OCI-LY1 (cell line): Measurements from ENCODE around the gene ENDOD1.

Experiments
- H2AFZ ChIP-seq: fragments of 200-600 bp; sonication (generic), shearing (Covaris generic); 2 replicates; pipeline ENCODE4 v1.6.0; 2014; ENCODE audit warnings: antibody characterized with exemption, mild to moderate bottlenecking, low read length
- H3F3A ChIP-seq: fragments of 200-600 bp; sonication (generic), shearing (Covaris generic); 2 replicates; pipeline ENCODE4 v1.6.0; 2014; ENCODE audit warnings: mild to moderate bottlenecking, antibody characterized with exemption, low read length, moderate library complexity; ENCODE audit not compliant: insufficient read depth
- H3K27ac ChIP-seq: fragments of 200-600 bp; sonication (generic); 2 replicates; pipeline ENCODE4 v1.5.1; 2014; ENCODE audit warnings: low read length, mixed run types, mild to moderate bottlenecking, low read depth; ENCODE audit not compliant: poor library complexity, severe bottlenecking
- H3K27me3 ChIP-seq: fragments of 200-600 bp; sonication (generic); 2 replicates; pipeline ENCODE4 v1.6.0; 2014; ENCODE audit warnings: antibody characterized with exemption, mild to moderate bottlenecking, low read length, moderate library complexity; ENCODE audit not compliant: insufficient read depth
- H3K36me3 ChIP-seq: fragments of 200-600 bp; sonication (generic); 2 replicates; pipeline ENCODE4 v1.6.1; 2014; ENCODE audit warnings: mild to moderate bottlenecking, antibody characterized with exemption, low read length, moderate library complexity, mixed read lengths; ENCODE audit not compliant: insufficient read depth
- H3K4me1 ChIP-seq: fragments of 200-600 bp; sonication (generic); 2 replicates; pipeline ENCODE4 v1.5.1; 2014; ENCODE audit warnings: mild to moderate bottlenecking, low read length, moderate library complexity; ENCODE audit not compliant: insufficient read depth, severe bottlenecking
- H3K4me2 ChIP-seq: fragments of 200-600 bp; sonication (generic), shearing (Covaris generic); 2 replicates; pipeline ENCODE4 v1.6.1; 2014; ENCODE audit warnings: low read length
- H3K4me3 ChIP-seq: fragments of 200-600 bp; sonication (generic); 2 replicates; pipeline ENCODE4 v1.5.1; 2014; ENCODE audit warnings: low read length, low read depth, mild to moderate bottlenecking, mixed read lengths; ENCODE audit not compliant: poor library complexity, severe bottlenecking
- H3K79me2 ChIP-seq: fragments of 200-600 bp; shearing (Covaris generic); 2 replicates; pipeline ENCODE4 v1.6.1; 2016; ENCODE audit warnings: mixed run types, low read length, mixed read lengths; ENCODE audit not compliant: insufficient read depth
- H3K9ac ChIP-seq: fragments of 200-600 bp; sonication (generic), shearing (Covaris generic); 2 replicates; pipeline ENCODE4 v1.6.1; 2014; ENCODE audit warnings: mild to moderate bottlenecking, low read length, mixed read lengths
- H3K9me2 ChIP-seq: fragments of 200-600 bp; sonication (generic), shearing (Covaris generic); 2 replicates; pipeline ENCODE4 v1.6.1; 2014; ENCODE audit warnings: low read depth, mild to moderate bottlenecking, low read length, mixed read lengths
- H3K9me3 ChIP-seq: fragments of 200-600 bp; shearing (Covaris generic); 2 replicates; pipeline ENCODE4 v1.6.1; 2014; ENCODE audit warnings: low read length, mixed read lengths
- H4K20me1 ChIP-seq: fragments of 200-600 bp; sonication (generic), shearing (Covaris generic); 2 replicates; pipeline ENCODE4 v1.6.0; 2016; ENCODE audit warnings: mild to moderate bottlenecking, low read length; ENCODE audit not compliant: insufficient read depth
- CTCF ChIP-seq: fragments of 200-600 bp; sonication (generic), shearing (Covaris generic); IDR thresholded peaks from 2 replicates; pipeline ENCODE4 v1.5.1; 2017; ENCODE audit warnings: mild to moderate bottlenecking, antibody characterized with exemption, low read length, moderate library complexity, mixed read lengths
- EZH2 ChIP-seq: fragments of 200-600 bp; sonication (generic), shearing (Covaris generic); IDR thresholded peaks from 2 replicates; pipeline ENCODE4 v1.8.0; 2017; ENCODE audit warnings: borderline replicate concordance, mixed run types, mild to moderate bottlenecking, antibody characterized with exemption, low read length, moderate library complexity, mixed read lengths

The ENDOD1 gene

GRCh38 chr11:95163106-95163505 lies 73.5 kb downstream of the ENDOD1 start:
- Histone ChIP-seq H3F3A (no peaks in the 10 kb centered on the region), H3K4me3 (no peak overlapping the region), H2AFZ (no peak overlapping the region), H3K4me2 (no peak overlapping the region), H4K20me1 (no peaks in the 10 kb centered on the region), H3K9ac (no peak overlapping the region), H3K36me3 (no peaks in the 10 kb centered on the region), H3K9me2 (no peaks in the 10 kb centered on the region), H3K4me1 (no peaks in the 10 kb centered on the region), H3K27me3 (no peaks in the 10 kb centered on the region), H3K27ac (no peak overlapping the region), H3K79me2 (no peaks in the 10 kb centered on the region), H3K9me3 (no peaks in the 10 kb centered on the region)
- TF ChIP-seq CTCF (no peak), EZH2 (no peak)

- no peaks in the 10 kb centered on the region for H3K9me3 ChIP-seq
- no peaks in the 10 kb centered on the region for H3K36me3 ChIP-seq
- no peak overlapping the region for H3K4me2 ChIP-seq
- H3K4me3 ChIP-seq = no peak overlapping the region
- H3K79me2 ChIP-seq = no peaks in the 10 kb centered on the region
- H3K9ac ChIP-seq = no peak overlapping the region
- H3F3A ChIP-seq = no peaks in the 10 kb centered on the region
- H4K20me1 ChIP-seq = no peaks in the 10 kb centered on the region
- no peaks in the 10 kb centered on the region for H3K4me1 ChIP-seq
- H3K9me2 ChIP-seq = no peaks in the 10 kb centered on the region
- H3K27me3 ChIP-seq = no peaks in the 10 kb centered on the region
- H2AFZ ChIP-seq = no peak overlapping the region
- no peak overlapping the region for H3K27ac ChIP-seq
- TF ChIP-seq EZH2 (no peak), CTCF (no peak)
These were observed 76.0 kb downstream of the ENDOD1 start for GRCh38 chr11:95165638-95166037.

- no peaks in the 10 kb centered on the region for H3F3A ChIP-seq
- no peaks in the 10 kb centered on the region for H3K36me3 ChIP-seq
- H3K9me3 ChIP-seq = no peaks in the 10 kb centered on the region
- no peaks in the 10 kb centered on the region for H3K4me1 ChIP-seq
- H3K27me3 ChIP-seq = no peaks in the 10 kb centered on the region
- H3K79me2 ChIP-seq = no peaks in the 10 kb centered on the region
- no peak overlapping the region for H3K9ac ChIP-seq
- no peaks in the 10 kb centered on the region for H4K20me1 ChIP-seq
- no peak overlapping the region for H3K4me2 ChIP-seq
- H2AFZ ChIP-seq = no peak overlapping the region
- H3K9me2 ChIP-seq = no peaks in the 10 kb centered on the region
- no peak overlapping the region for H3K4me3 ChIP-seq
- H3K27ac ChIP-seq = no peak overlapping the region
- TF ChIP-seq CTCF (no peak), EZH2 (no peak)
These were observed 77.1 kb downstream of the ENDOD1 start for GRCh38 chr11:95166781-95167180.
